GM12873 (cell line): ENCODE measurements around the gene CCDC9.
A peak's percentile ranks its signal among the peaks of the same experiment; 100 is the strongest.

Experiments
- TF ChIP-seq, protein P1 (sequence below): IDR thresholded peaks from 2 replicates; pipeline ENCODE4 v1.5.1; 2012; ENCODE audit warnings: low read depth, mild to moderate bottlenecking, moderate library complexity, low read length, control low read depth; ENCODE audit not compliant: insufficient read depth; ENCODE audit errors: missing control alignments

CCDC9 gene

DNA sequence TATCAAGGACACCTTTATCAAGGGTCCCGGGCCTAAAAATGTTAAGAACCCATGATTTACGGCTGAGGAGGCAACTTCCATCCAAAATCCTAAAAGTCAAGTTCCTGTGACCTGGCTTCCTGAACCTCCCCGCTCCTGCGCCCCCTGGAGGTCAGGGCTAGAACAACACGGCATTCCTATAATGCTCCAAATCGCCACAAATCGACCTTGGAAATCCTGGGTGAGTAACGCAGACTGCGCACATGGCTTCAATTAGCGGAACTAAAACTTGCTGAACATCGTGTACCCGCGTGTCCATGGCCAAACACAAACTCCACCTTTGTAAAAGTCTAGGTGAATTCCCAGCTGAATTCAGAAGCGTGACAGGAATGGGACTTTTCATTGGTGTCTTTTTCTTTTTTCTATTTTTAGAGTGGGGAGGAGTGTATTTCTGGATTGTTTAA, 49.0 kb downstream of the CCDC9 start:
- TF ChIP-seq, protein P1, sequence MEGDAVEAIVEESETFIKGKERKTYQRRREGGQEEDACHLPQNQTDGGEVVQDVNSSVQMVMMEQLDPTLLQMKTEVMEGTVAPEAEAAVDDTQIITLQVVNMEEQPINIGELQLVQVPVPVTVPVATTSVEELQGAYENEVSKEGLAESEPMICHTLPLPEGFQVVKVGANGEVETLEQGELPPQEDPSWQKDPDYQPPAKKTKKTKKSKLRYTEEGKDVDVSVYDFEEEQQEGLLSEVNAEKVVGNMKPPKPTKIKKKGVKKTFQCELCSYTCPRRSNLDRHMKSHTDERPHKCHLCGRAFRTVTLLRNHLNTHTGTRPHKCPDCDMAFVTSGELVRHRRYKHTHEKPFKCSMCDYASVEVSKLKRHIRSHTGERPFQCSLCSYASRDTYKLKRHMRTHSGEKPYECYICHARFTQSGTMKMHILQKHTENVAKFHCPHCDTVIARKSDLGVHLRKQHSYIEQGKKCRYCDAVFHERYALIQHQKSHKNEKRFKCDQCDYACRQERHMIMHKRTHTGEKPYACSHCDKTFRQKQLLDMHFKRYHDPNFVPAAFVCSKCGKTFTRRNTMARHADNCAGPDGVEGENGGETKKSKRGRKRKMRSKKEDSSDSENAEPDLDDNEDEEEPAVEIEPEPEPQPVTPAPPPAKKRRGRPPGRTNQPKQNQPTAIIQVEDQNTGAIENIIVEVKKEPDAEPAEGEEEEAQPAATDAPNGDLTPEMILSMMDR: peak; percentile 97

DNA sequence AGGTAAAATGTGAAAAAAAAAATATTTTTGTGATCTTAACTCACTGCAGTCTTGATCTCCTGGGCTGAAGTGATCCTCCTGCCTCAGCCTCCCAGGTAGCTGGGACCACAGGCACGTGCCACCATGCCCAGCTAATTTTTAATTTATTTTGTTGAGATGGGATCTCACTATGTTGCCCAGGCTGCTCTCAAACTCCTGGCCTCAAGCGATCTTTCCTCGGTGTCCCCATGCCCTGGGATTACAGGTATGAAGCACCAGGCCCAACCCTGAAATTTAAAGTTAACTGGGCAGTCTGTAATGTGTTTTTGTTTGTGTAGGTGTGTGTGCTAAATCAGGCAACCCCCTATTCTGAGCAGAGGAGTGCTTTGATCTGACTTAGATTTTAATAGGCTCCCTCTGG, 50.0 kb downstream of the CCDC9 start:
- TF ChIP-seq, protein P1: no peak

DNA sequence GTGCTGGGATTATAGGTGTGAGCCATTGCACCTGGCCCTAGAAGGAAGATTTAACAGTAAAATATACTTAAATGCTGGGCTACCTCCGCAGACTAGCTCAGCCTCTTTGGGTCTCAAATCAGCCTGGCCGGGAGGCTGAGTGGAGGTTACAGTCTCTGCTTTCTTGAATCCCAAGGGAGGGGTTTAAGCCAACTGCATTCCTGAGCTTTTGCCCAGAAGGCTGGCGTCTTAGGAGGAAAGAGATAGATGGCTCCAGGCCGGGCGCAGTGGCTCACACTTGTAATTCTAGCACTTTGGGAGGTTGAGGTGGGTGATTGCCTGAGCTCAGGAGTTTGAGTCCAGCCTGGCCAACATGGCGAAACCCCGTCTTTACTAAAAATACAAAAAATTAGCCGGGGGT, 52.7 kb downstream of the CCDC9 start:
- TF ChIP-seq, protein P1: no peak

DNA sequence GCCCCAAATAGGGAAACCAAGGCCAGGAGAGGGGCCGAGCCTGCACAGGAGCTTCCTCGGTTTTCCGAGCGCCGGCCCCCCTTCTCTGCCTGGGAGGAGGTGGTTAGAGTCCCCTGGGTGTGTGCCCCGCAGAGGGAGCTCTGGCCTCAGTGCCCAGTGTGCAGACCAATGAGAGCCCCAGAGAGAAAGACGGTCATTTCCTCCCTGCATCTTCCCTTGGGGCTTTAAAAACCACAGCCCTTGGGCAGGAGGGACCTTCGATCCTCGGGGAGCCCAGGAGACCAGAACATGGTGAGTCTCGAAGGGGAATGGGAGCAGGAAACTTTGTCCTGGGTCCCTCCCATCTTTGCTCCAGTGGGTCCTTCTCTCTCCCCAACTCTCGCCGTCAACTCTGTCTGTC, 53.3 kb downstream of the CCDC9 start, which contains the start of gene C5AR1:
Gene C5AR1, plus strand, starts transcription at position 254 of the 400 bp plus-strand sequence. Its CDS starts 35 bp downstream, at position 289.
- TF ChIP-seq, protein P1: no peak

DNA sequence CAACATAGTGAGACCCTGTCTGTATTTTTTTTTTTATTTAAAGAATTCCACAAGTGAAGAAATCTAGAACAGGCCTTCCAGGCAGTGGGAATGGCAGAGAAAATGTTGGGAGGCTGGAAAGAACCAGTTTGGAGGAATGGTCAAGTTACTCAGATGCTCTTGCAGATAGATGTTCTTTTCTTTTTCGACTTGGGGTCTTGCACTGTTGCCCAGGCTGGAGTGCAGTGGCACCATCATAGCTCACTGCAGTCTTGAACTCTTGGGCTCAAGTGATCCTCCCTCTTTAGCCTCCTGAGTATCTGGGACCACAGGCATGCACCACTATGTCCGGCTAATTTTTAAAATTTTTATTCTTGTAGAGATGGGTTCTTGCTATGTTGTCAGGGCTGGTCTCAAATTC, 54.0 kb downstream of the CCDC9 start:
- TF ChIP-seq, protein P1: no peak

DNA sequence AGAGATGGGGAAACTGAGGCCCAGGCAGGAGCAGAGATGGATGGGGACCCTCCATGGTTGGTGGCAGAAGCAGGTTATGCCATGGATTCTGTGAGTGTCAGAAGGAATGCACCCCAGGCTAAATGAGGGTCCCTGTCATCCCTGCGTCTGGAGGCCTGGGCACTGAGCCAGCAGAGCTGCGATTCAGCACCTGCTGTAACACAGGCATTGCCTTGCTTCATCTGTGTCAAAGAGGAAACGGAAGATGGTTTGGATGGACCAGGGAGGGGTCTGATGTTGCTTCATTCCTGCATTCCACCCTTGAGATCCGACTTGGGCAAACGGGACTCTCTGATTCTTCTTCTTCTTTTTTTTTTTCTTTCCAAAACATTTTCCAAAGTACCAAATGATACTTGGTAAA, 54.5 kb downstream of the CCDC9 start:
- TF ChIP-seq, protein P1: no peak

DNA sequence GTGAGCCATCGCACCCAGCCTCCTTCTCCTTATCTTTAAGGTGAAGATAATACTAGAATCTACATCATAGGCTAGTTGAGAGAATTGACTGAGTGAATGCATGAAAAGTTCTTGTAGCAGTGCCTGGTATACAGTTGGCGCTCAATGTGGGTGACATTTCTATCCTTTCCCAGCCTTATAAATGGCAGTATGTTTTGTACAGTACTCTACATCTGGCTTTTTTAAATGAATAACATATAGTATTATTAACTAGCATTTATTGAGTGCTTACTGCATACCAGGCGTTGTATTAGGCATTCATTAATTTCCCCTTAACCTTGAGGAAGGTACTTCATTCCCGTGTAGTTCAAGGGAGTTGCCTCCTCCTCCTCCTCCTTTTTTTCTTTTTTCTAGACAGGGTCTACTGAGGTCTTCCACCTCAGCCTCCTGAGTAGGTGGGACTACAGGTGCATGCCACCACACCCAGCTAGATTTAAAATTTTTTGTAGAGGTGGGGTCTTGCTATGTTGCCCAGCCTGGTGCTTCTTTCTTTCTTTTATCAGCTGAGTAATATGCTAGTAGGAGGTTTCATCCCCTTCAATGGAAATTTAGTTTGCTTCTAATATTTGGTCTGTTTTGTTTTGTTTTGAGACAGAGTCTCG, 56.2 kb downstream of the CCDC9 start:
- TF ChIP-seq, protein P1: no peak
